HCT116 (cell line): ENCODE data around the gene ASIC5. TPM values are rescaled to one million over a fixed set of nuclear protein-coding genes. Genes with fewer than 3 reads are reported as not detected.

Source experiments
- ATAC-seq: fragments of 200-7000 bp; cut with Tn5 transposase; 2 replicates; pipeline ENCODE4 v1.9.1; 2020; ENCODE audit warnings: mild to moderate bottlenecking, moderate library complexity
- BruUV-seq: library from RNA; stranded (reverse); fragments of 400-500 nt; replicated peaks from 2 replicates; lab custom pipeline; 2021; lab: Mats Ljungman, UMichigan
- CTCF ChIA-PET: fragments of 300-600 bp; sonication (Branson Sonifier 250); formaldehyde crosslinking; loops from one replicate; lab custom pipeline; 2021; ENCODE audit warnings: antibody characterized with exemption; lab: Charles Lee
- POLR2A ChIA-PET: fragments of 300-600, 350-600 bp; sonication (Branson Sonifier 250); formaldehyde crosslinking; loops from one replicate; lab custom pipeline; 2021; ENCODE audit warnings: antibody characterized with exemption; lab: Charles Lee
- RAD21 ChIA-PET, 2 experiments: fragments of 300-600 bp; sonication (Branson Sonifier 250); formaldehyde crosslinking; loops; one replicate each; lab custom pipeline; 2023; ENCODE audit warnings: low total read pairs in 2 of 2; ENCODE audit not compliant: uncharacterized antibody in 2 of 2, unreplicated experiment in 2 of 2, low non-redundant PET in 1 of 2; lab: Charles Lee
- DNase-seq: peaks from one replicate; pipeline ENCODE4 v3.0.0-alpha.2; 2010; ENCODE audit warnings: low read depth, low spot score
- H2AFZ ChIP-seq: fragments of 200-600 bp; shearing (Covaris generic), sonication (generic); 2 replicates; pipeline ENCODE4 v1.6.1; 2017; ENCODE audit warnings: low read depth, mixed run types, mixed read lengths, antibody characterized with exemption, low read length; ENCODE audit not compliant: poor library complexity, severe bottlenecking
- H3K27ac ChIP-seq: 2 replicates; pipeline ENCODE4 v1.5.1; 2012; ENCODE audit warnings: low read depth, low read length
- H3K27me3 ChIP-seq: fragments of 200-600 bp; sonication (generic); 2 replicates; pipeline ENCODE4 v1.6.1; 2016; ENCODE audit warnings: mixed run types, low read length, mixed read lengths; ENCODE audit not compliant: insufficient read depth
- H3K36me3 ChIP-seq, 2 experiments: fragments of 200-500 bp in 1 of 2; fragments of 200-600 bp in 1 of 2; sonication (Bioruptor generic) in 1 of 2; sonication (generic) in 1 of 2; 2 replicates each; pipeline versions ENCODE4 v1.5.1 to v1.6.1; 2014 to 2016; ENCODE audit warnings: low read length in 2 of 2, inconsistent platforms in 1 of 2, mixed read lengths in 1 of 2, mixed run types in 1 of 2; ENCODE audit not compliant: insufficient read depth in 2 of 2, control insufficient read depth in 1 of 2
- H3K4me1 ChIP-seq, 2 experiments: fragments of 200-600 bp in 1 of 2; sonication (generic) in 1 of 2; 2 replicates each; pipeline versions ENCODE4 v1.5.1 to v1.6.1; 2012 to 2017; ENCODE audit warnings: low read length in 2 of 2, inconsistent platforms in 1 of 2, mild to moderate bottlenecking in 1 of 2, mixed read lengths in 1 of 2, mixed run types in 1 of 2, moderate library complexity in 1 of 2; ENCODE audit not compliant: insufficient read depth in 2 of 2, control insufficient read depth in 1 of 2
- H3K4me2 ChIP-seq: fragments of 200-600 bp; sonication (generic); 2 replicates; pipeline ENCODE4 v1.6.1; 2017; ENCODE audit warnings: mixed run types, low read length, mixed read lengths
- H3K4me3 ChIP-seq, 2 experiments: fragments of 200-600 bp in 1 of 2; sonication (generic) in 1 of 2; replicated peaks in 1 of 2; 2 replicates each; pipeline ENCODE4 v1.5.1; 2011 to 2016; ENCODE audit warnings: low read length in 2 of 2, control low read depth in 1 of 2, low read depth in 1 of 2, mild to moderate bottlenecking in 1 of 2, mixed read lengths in 1 of 2, mixed run types in 1 of 2
- H3K79me2 ChIP-seq: fragments of 200-600 bp; sonication (generic); 2 replicates; pipeline ENCODE4 v1.6.1; 2017; ENCODE audit warnings: mild to moderate bottlenecking, mixed run types, low read length, moderate library complexity, mixed read lengths; ENCODE audit not compliant: insufficient read depth
- H3K9ac ChIP-seq: fragments of 200-600 bp; sonication (generic); 2 replicates; pipeline ENCODE4 v1.6.1; 2016; ENCODE audit warnings: low read length, mixed read lengths
- H3K9me2 ChIP-seq: fragments of 200-600 bp; sonication (generic), shearing (Covaris generic); 2 replicates; pipeline ENCODE4 v1.6.1; 2017; ENCODE audit warnings: mixed run types, mild to moderate bottlenecking, moderate library complexity; ENCODE audit not compliant: insufficient read depth
- H3K9me3 ChIP-seq, 2 experiments: fragments of 200-500 bp in 1 of 2; fragments of 200-600 bp in 1 of 2; sonication (Bioruptor generic) in 1 of 2; sonication (generic) in 1 of 2; 2 replicates each; pipeline ENCODE4 v1.6.1; 2014 to 2017; ENCODE audit warnings: low read length in 2 of 2, mixed read lengths in 2 of 2, inconsistent platforms in 1 of 2, low read depth in 1 of 2, mild to moderate bottlenecking in 1 of 2, mixed run types in 1 of 2, moderate library complexity in 1 of 2; ENCODE audit not compliant: control insufficient read depth in 1 of 2, insufficient read depth in 1 of 2
- H4K20me1 ChIP-seq: fragments of 200-600 bp; sonication (generic), shearing (Covaris generic); 2 replicates; pipeline ENCODE4 v1.6.1; 2017; ENCODE audit warnings: mixed run types, mild to moderate bottlenecking, moderate library complexity; ENCODE audit not compliant: insufficient read depth
- CBX3 ChIP-seq: IDR thresholded peaks from 2 replicates; pipeline ENCODE4 v1.6.1; 2012; ENCODE audit warnings: low read depth
- CEBPB ChIP-seq: IDR thresholded peaks from 2 replicates; pipeline ENCODE4 v1.6.1; 2012; ENCODE audit warnings: low read depth
- EGR1 ChIP-seq: IDR thresholded peaks from 2 replicates; pipeline ENCODE4 v1.6.1; 2012; ENCODE audit warnings: low read depth
- EZH2 ChIP-seq: fragments of 200-600 bp; sonication (generic); IDR thresholded peaks from 2 replicates; pipeline ENCODE4 v1.6.1; 2017; ENCODE audit warnings: antibody characterized with exemption, mixed run types
- EZH2phosphoT487 ChIP-seq: fragments of 200-600 bp; IDR thresholded peaks from 2 replicates; pipeline ENCODE4 v1.6.1; 2018; ENCODE audit warnings: antibody characterized with exemption, borderline replicate concordance
- JUND ChIP-seq: IDR thresholded peaks from 2 replicates; pipeline ENCODE4 v1.6.1; 2012
- POLR2A ChIP-seq: IDR thresholded peaks from 2 replicates; pipeline ENCODE4 v1.7.0; 2011; ENCODE audit warnings: borderline replicate concordance; ENCODE audit not compliant: insufficient read depth, insufficient read length; ENCODE audit errors: extremely low read depth
- POLR2AphosphoS5 ChIP-seq: IDR thresholded peaks from 2 replicates; pipeline ENCODE4 v1.6.1; 2011; ENCODE audit warnings: mild to moderate bottlenecking, low read depth, low read length, moderate library complexity
- RAD21 ChIP-seq: IDR thresholded peaks from 2 replicates; pipeline ENCODE4 v1.6.1; 2012; ENCODE audit warnings: low read depth, mild to moderate bottlenecking
- SIN3A ChIP-seq: IDR thresholded peaks from 2 replicates; pipeline ENCODE4 v1.6.1; 2012; ENCODE audit warnings: low read depth
- SP1 ChIP-seq: IDR thresholded peaks from 2 replicates; pipeline ENCODE4 v1.6.1; 2012; ENCODE audit warnings: low read depth
- SRF ChIP-seq: IDR thresholded peaks from 2 replicates; pipeline ENCODE4 v1.6.1; 2012; ENCODE audit warnings: low read depth
- TCF7L2 ChIP-seq: IDR thresholded peaks from 2 replicates; pipeline ENCODE4 v1.7.0; 2011; ENCODE audit warnings: borderline replicate concordance, inconsistent platforms; ENCODE audit not compliant: insufficient read depth, insufficient read length; ENCODE audit errors: extremely low read depth
- YY1 ChIP-seq: IDR thresholded peaks from 2 replicates; pipeline ENCODE4 v1.6.1; 2011; ENCODE audit warnings: low read length, low read depth, moderate library complexity, mild to moderate bottlenecking; ENCODE audit not compliant: insufficient replicate concordance; ENCODE audit errors: extremely low read depth
- ZFX ChIP-seq: fragments of 450-650 bp; IDR thresholded peaks from 2 replicates; pipeline ENCODE4 v1.6.1; 2017
- ZNF274 ChIP-seq: fragments of 200-500 bp; sonication (Bioruptor generic); IDR thresholded peaks from 2 replicates; pipeline ENCODE4 v1.6.1; 2014; ENCODE audit warnings: mild to moderate bottlenecking, low read depth, low read length, inconsistent platforms
- intact Hi-C: fragments of 100-400 bp; cut with micrococcal nuclease; formaldehyde crosslinking; loops from 2 replicates; pipeline ENCODE4 v1.10.0; 2022
- total RNA-seq: library from RNA; stranded (reverse); gene quantifications from one replicate; pipeline ENCODE4 v1.2.1, GENCODE V29; 2021; ENCODE audit not compliant: unreplicated experiment
- TF ChIP-seq, protein P1 (sequence below): IDR thresholded peaks from 2 replicates; pipeline ENCODE4 v1.6.1; 2012
- TF ChIP-seq, protein P2 (sequence below), 3 experiments: fragments of 200-600 bp in 1 of 3; sonication (generic) in 1 of 3; IDR thresholded peaks in 2 of 3; conservative IDR thresholded peaks in 1 of 3; 2 replicates each; pipeline ENCODE4 v1.5.1; 2012 to 2017; ENCODE audit warnings: low read depth in 2 of 3, low read length in 2 of 3, antibody characterized with exemption in 1 of 3, borderline replicate concordance in 1 of 3, control low read depth in 1 of 3, mild to moderate bottlenecking in 1 of 3, mixed read lengths in 1 of 3, mixed run types in 1 of 3, moderate library complexity in 1 of 3; ENCODE audit not compliant: insufficient read depth in 1 of 3
- TF ChIP-seq, protein P3 (sequence below): IDR thresholded peaks from 2 replicates; pipeline ENCODE4 v1.6.1; 2011; ENCODE audit warnings: mild to moderate bottlenecking, low read length, moderate library complexity; ENCODE audit not compliant: insufficient replicate concordance; ENCODE audit errors: extremely low read depth

The ASIC5 gene
- total RNA-seq, 1 experiment from 2014 or later, result not detected

DNA sequence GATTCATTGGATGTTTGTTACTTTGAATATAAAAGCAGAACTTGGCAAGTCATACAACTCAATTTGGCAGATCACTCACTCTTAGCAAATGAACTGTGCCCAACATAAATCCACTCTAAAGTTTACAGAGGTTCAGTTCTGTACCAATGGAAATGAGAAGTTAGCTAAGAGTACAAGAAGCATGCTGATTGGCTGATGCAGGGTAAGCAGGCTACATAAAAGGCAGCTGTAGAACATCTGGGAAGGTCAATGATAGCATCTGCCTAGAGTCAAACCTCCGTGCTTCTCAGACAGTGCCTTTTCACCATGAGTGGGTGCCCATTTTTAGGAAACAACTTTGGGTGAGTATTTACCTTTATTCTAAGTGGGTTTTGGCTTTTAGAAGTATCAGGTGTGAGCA lies 37.4 kb upstream of the ASIC5 start, which contains the start of gene TDO2:
TSS of gene TDO2 (plus strand) at position 244 of the 400 bp plus-strand sequence. CDS start at position 307, 63 bp downstream.
- TF ChIP-seq EGR1 (no peak), TCF7L2 (no peak), ZFX (no peak), RAD21 (no peak), EZH2phosphoT487 (no peak), EZH2 (no peak), SP1 (no peak), POLR2AphosphoS5 (no peak)
- TF ChIP-seq, protein P1, sequence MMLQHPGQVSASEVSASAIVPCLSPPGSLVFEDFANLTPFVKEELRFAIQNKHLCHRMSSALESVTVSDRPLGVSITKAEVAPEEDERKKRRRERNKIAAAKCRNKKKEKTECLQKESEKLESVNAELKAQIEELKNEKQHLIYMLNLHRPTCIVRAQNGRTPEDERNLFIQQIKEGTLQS, result no peak
- POLR2A ChIA-PET, result no interaction called here
- Histone ChIP-seq H3K79me2 (no peaks in the 10 kb centered on the region), H3K9ac (no peak within 1 kb of the TSS), H3K9me2 (no peaks in the 10 kb centered on the region), H3K4me2 (no peak within 1 kb of the TSS), H3K4me1 (no peaks in the 10 kb centered on the region), H3K4me3 (no peak within 1 kb of the TSS), H4K20me1 (no peaks in the 10 kb centered on the region), H3K27ac (no peak within 1 kb of the TSS), H3K27me3 (no peaks in the 10 kb centered on the region), H3K36me3 (no peaks in the 10 kb centered on the region), H2AFZ (no peak within 1 kb of the TSS), H3K9me3 (no peaks in the 10 kb centered on the region)
- BruUV-seq, result no TSS peak
- CTCF ChIA-PET, result no interaction called here
- intact Hi-C loops, result no loop called here
- ATAC-seq (no peak), DNase-seq (no peak)
- RAD21 ChIA-PET, result no interaction called here

DNA sequence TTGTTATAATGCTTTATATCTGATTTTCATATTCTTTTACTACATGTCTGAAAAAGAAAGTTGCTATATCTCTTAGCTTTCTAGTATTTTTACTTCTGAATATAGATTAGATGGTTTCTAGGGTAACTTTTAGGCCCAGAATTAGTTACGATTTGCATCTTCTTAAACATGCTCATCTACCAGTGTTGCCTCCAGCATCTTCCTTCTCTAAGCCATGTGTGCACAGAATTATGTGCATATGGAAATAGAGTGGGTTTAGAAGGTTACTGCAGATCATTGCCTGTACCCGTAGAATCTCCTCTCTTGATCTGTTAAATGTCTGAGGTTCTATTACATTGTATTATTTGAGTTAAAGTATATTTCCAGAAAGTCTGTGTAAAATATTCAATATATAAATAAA lies 34.9 kb upstream of the ASIC5 start:
- H3K9me3 ChIP-seq, result no peaks in the 10 kb centered on the region
- intact Hi-C loops, result no loop called here
- no peaks in the 10 kb centered on the region for H3K27me3 ChIP-seq
- no peaks in the 10 kb centered on the region for H3K9me2 ChIP-seq
- ATAC-seq, result no peak
- CTCF ChIA-PET, result no interaction called here
- no peaks in the 10 kb centered on the region for H3K36me3 ChIP-seq
- H3K9ac ChIP-seq, result no peak overlapping the region
- POLR2A ChIA-PET, result no interaction called here
- BruUV-seq, result no TSS peak
- H3K4me2 ChIP-seq, result no peak overlapping the region
- H3K4me3 ChIP-seq, result no peak overlapping the region
- TF ChIP-seq CBX3, result no peak
- no peak for TF ChIP-seq ZFX
- no peak for TF ChIP-seq POLR2A
- TF ChIP-seq RAD21, result no peak
- TF ChIP-seq EZH2phosphoT487, result no peak
- TF ChIP-seq SRF, result no peak
- TF ChIP-seq, protein P2, sequence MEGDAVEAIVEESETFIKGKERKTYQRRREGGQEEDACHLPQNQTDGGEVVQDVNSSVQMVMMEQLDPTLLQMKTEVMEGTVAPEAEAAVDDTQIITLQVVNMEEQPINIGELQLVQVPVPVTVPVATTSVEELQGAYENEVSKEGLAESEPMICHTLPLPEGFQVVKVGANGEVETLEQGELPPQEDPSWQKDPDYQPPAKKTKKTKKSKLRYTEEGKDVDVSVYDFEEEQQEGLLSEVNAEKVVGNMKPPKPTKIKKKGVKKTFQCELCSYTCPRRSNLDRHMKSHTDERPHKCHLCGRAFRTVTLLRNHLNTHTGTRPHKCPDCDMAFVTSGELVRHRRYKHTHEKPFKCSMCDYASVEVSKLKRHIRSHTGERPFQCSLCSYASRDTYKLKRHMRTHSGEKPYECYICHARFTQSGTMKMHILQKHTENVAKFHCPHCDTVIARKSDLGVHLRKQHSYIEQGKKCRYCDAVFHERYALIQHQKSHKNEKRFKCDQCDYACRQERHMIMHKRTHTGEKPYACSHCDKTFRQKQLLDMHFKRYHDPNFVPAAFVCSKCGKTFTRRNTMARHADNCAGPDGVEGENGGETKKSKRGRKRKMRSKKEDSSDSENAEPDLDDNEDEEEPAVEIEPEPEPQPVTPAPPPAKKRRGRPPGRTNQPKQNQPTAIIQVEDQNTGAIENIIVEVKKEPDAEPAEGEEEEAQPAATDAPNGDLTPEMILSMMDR (IDR thresholded peaks at IDR 0.05 in 2 of 3, conservative IDR thresholded peaks at IDR 0.05 in 1 of 3; ENCODE audit: borderline replicate concordance in 1 of 3, insufficient read depth in 1 of 3, low read depth in 2 of 3, low read length in 2 of 3), result no peak
- TF ChIP-seq YY1, result no peak
- no peak for TF ChIP-seq CEBPB
- TF ChIP-seq ZNF274, result no peak
- TF ChIP-seq, protein P3, sequence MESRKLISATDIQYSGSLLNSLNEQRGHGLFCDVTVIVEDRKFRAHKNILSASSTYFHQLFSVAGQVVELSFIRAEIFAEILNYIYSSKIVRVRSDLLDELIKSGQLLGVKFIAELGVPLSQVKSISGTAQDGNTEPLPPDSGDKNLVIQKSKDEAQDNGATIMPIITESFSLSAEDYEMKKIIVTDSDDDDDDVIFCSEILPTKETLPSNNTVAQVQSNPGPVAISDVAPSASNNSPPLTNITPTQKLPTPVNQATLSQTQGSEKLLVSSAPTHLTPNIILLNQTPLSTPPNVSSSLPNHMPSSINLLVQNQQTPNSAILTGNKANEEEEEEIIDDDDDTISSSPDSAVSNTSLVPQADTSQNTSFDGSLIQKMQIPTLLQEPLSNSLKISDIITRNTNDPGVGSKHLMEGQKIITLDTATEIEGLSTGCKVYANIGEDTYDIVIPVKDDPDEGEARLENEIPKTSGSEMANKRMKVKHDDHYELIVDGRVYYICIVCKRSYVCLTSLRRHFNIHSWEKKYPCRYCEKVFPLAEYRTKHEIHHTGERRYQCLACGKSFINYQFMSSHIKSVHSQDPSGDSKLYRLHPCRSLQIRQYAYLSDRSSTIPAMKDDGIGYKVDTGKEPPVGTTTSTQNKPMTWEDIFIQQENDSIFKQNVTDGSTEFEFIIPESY, result no peak
- no peak for TF ChIP-seq SIN3A
- TF ChIP-seq TCF7L2, result no peak
- no peak for TF ChIP-seq JUND
- no peaks in the 10 kb centered on the region for H3K4me1 ChIP-seq
- DNase-seq, result no peak
- no peaks in the 10 kb centered on the region for H4K20me1 ChIP-seq
- no peak overlapping the region for H2AFZ ChIP-seq
- RAD21 ChIA-PET, result no interaction called here
- no peak overlapping the region for H3K27ac ChIP-seq
- no peaks in the 10 kb centered on the region for H3K79me2 ChIP-seq
